Lung (tissue), 12 donors: ENCODE results near the gene THOC7. TPM values are rescaled to one million over a fixed set of nuclear protein-coding genes. Genes with fewer than 3 reads are reported as not detected.

Source experiments
- ATAC-seq: fragments of 200-7000 bp; cut with Tn5 transposase; one replicate; pipeline ENCODE4 v1.9.1; 2020; ENCODE audit warnings: moderate number of reproducible peaks; ENCODE audit not compliant: insufficient read depth, low FRiP score
- DNase-seq, 3 donors: peaks; one replicate each; pipeline ENCODE4 v3.0.0-alpha.2; 2013 to 2017
- H3K27ac ChIP-seq, 2 donors: one replicate each; pipeline ENCODE4 v1.5.1; 2013; ENCODE audit warnings: mild to moderate bottlenecking in 2 of 2, moderate library complexity in 2 of 2, control low read depth in 1 of 2, inconsistent platforms in 1 of 2, low read depth in 1 of 2, low read length in 1 of 2
- H3K27me3 ChIP-seq, 3 donors: one replicate each; pipeline ENCODE4 v1.5.1; 2013; ENCODE audit warnings: low read length in 2 of 3; ENCODE audit not compliant: control insufficient read depth in 3 of 3, insufficient read depth in 3 of 3
- H3K36me3 ChIP-seq, 4 donors: one replicate each; pipeline ENCODE4 v1.5.1; 2013; ENCODE audit warnings: low read length in 4 of 4, mild to moderate bottlenecking in 1 of 4, moderate library complexity in 1 of 4; ENCODE audit not compliant: control insufficient read depth in 4 of 4, insufficient read depth in 4 of 4
- H3K4me1 ChIP-seq, 5 donors: one replicate each; pipeline ENCODE4 v1.5.1; 2013; ENCODE audit warnings: low read length in 5 of 5, mild to moderate bottlenecking in 2 of 5, moderate library complexity in 1 of 5; ENCODE audit not compliant: control insufficient read depth in 5 of 5, insufficient read depth in 5 of 5
- H3K4me3 ChIP-seq: one replicate; pipeline ENCODE4 v1.5.1; 2013; ENCODE audit warnings: mild to moderate bottlenecking, control low read depth, moderate library complexity
- H3K9ac ChIP-seq, 2 donors: one replicate each; pipeline ENCODE4 v1.5.1; 2013; ENCODE audit warnings: low read length in 2 of 2, control low read depth in 1 of 2; ENCODE audit not compliant: insufficient read depth in 1 of 2
- H3K9me3 ChIP-seq, 4 donors: one replicate each; pipeline ENCODE4 v1.5.1; 2013; ENCODE audit warnings: low read length in 3 of 4, mild to moderate bottlenecking in 1 of 4, moderate library complexity in 1 of 4; ENCODE audit not compliant: control insufficient read depth in 4 of 4, insufficient read depth in 3 of 4
- CTCF ChIP-seq: IDR thresholded peaks from 2 replicates; pipeline ENCODE4 v1.5.1; 2012; ENCODE audit warnings: mild to moderate bottlenecking; ENCODE audit errors: control extremely low read depth, extremely low read depth
- WGBS, 2 donors: extraction: QIAGEN DNeasy Blood & Tissue Kit; methylation state at CpG; one replicate each; pipeline ENCODE4 v1.1.7; 2013; 5-methylcytosine and 5-hydroxymethylcytosine counted together
- polyA plus RNA-seq, 2 donors: library from polyadenylated mRNA; stranded (reverse); fragments of 200-250 nt; gene quantifications; one replicate each; pipeline ENCODE4 v1.2.1, GENCODE V29; 2013
- total RNA-seq, 2 donors: library from RNA; depleted of rRNA in 1 of 2; stranded (reverse); fragments of >200 nt in 1 of 2; gene quantifications; one replicate each; pipeline ENCODE4 v1.2.1, GENCODE V29; 2014 to 2021
- donor health status: control.
- donor health status: control.
- donor health status: Bipolar disorder and iron deficiency.
- donor health status: healthy.
- donor health status: DM: yes; HTN: yes; CAD: no.

The THOC7 gene
- total and polyA plus RNA-seq, 4 donors: 38.1 to 124 (median 42.5) TPM

- H3K4me3 ChIP-seq: no peak overlapping the region
- no peaks in the 10 kb centered on the region for H3K27me3 ChIP-seq
- H3K4me1 ChIP-seq: no peaks in the 10 kb centered on the region
- no peak overlapping the region for H3K27ac ChIP-seq
- TF ChIP-seq CTCF: no peak
- DNase-seq: no peak
- 88 to 91% methylated on average over 6 of the region's 6 CpGs for WGBS, 2 donors
- ATAC-seq: no peak
- H3K9me3 ChIP-seq: no peaks in the 10 kb centered on the region
- peaks cover 0 to 2% (median 0%) of the 10 kb centered on the region in 4 donors for H3K36me3 ChIP-seq
- no peak overlapping the region for H3K9ac ChIP-seq
These were observed 54.0 kb downstream of the THOC7 start for GRCh38 chr3:63809607-63810006.

DNA sequence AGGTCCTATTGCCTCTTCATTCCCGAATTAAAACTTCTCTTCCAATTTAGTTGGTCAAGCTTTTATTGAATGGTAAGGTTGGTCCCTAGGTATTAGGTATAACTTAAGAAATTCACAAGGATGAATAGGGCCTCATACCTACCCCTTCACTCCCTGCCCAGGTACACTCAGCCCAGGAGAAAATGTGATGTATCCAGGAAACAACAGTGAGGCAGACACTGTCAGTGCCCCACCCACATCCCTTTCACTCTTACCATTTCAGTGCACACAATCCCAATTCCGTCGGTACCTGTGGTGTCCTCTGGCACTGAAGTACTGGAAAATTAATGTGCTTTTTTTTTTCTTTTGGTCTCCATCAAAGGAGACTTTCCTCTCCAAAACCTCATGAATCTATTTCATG is 55.0 kb downstream of the THOC7 start:
- H3K9ac ChIP-seq: no peak overlapping the region
- WGBS, 2 donors: 65 to 76% methylated on average over 3 of the region's 3 CpGs

DNA sequence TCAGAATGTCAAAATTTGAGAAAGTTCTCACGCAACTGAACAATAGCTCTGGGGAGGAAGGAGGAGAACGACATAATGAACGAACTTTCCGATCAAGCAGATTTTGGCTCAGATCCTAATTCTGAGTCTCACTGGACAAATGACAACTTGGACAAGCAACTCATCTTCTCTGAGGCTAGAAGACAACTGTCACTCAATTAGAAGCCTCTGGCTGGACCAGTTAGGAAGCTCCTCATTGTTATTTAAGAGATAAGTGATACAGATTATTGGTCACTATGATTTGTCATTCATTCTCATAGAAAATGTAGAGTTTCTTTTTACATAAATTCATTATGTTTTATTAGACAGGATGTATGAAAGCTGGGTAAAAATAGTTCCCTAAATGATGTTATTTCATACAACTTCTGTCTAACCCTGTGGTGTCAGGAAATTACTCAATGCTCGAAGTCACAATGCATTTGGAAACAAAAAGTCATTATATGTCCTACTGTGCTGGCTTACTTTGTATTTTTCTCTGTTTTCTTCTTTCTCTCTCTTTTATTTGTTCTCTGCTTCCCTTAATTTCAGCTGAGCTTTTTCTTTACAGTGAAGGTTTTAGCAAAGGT is 55.5 kb downstream of the THOC7 start:
- DNase-seq: no peak
- no peak for ATAC-seq

More for the DNA sequence above, 55.0 kb downstream of the THOC7 start:
- no peak for TF ChIP-seq CTCF
- no peaks in the 10 kb centered on the region for H3K9me3 ChIP-seq
- no peaks in the 10 kb centered on the region for H3K4me1 ChIP-seq
- H3K27ac ChIP-seq: no peak overlapping the region
- ATAC-seq (no peak), DNase-seq (no peak)
- peaks cover 0 to 2% (median 0%) of the 10 kb centered on the region in 4 donors for H3K36me3 ChIP-seq
- no peaks in the 10 kb centered on the region for H3K27me3 ChIP-seq
- H3K4me3 ChIP-seq: no peak overlapping the region

More for the DNA sequence above, 55.5 kb downstream of the THOC7 start:
- WGBS, 2 donors: 24 to 62% methylated on average over 5 of the region's 5 CpGs
- Histone ChIP-seq H3K9me3 (no peaks in the 10 kb centered on the region), H3K9ac (no peak overlapping the region), H3K27ac (no peak overlapping the region), H3K4me1 (no peaks in the 10 kb centered on the region), H3K27me3 (no peaks in the 10 kb centered on the region), H3K4me3 (no peak overlapping the region), H3K36me3 (peaks cover 0 to 2% (median 0%) of the 10 kb centered on the region in 4 donors)
- no peak for TF ChIP-seq CTCF
